HL-60 (cell line): ENCODE results near the gene MLXIP.

ENCODE experiments used
- DNase-seq, 2 experiments: peaks; one replicate each; pipeline ENCODE4 v3.0.0-alpha.2; 2010 to 2020; ENCODE audit warnings: low read depth in 1 of 2, low spot score in 1 of 2
- H3K27ac ChIP-seq: fragments of 250-450 bp; sonication (Bioruptor Pico); replicated peaks from 2 replicates; pipeline ENCODE4 v1.5.1; 2020; ENCODE audit warnings: mild to moderate bottlenecking, moderate library complexity
- H3K27me3 ChIP-seq: fragments of 250-450 bp; sonication (Bioruptor Pico); 2 replicates; pipeline ENCODE4 v1.5.1; 2021; ENCODE audit warnings: mild to moderate bottlenecking, moderate library complexity; ENCODE audit not compliant: insufficient read depth, poor library complexity, severe bottlenecking
- H3K4me3 ChIP-seq: replicated peaks from 2 replicates; pipeline ENCODE4 v1.5.1; 2011; ENCODE audit warnings: mild to moderate bottlenecking, control low read depth, low read length; ENCODE audit not compliant: insufficient read depth
- CTCF ChIP-seq: IDR thresholded peaks from one replicate; pipeline ENCODE4 v1.5.1; 2011; ENCODE audit warnings: low read length, control low read depth, inconsistent platforms; ENCODE audit not compliant: insufficient read depth
- GABPA ChIP-seq: IDR thresholded peaks from 2 replicates; pipeline ENCODE4 v1.6.1; 2012; ENCODE audit warnings: low read depth
- POLR2AphosphoS5 ChIP-seq: IDR thresholded peaks from 2 replicates; pipeline ENCODE4 v1.6.1; 2012; ENCODE audit warnings: low read depth
- SPI1 ChIP-seq: IDR thresholded peaks from 2 replicates; pipeline ENCODE4 v1.6.1; 2012; ENCODE audit warnings: low read depth, mild to moderate bottlenecking, borderline replicate concordance
- TF ChIP-seq, protein P1 (sequence below): IDR thresholded peaks from 2 replicates; pipeline ENCODE4 v1.6.1; 2012; ENCODE audit warnings: low read depth; ENCODE audit not compliant: insufficient replicate concordance

The MLXIP gene

DNA sequence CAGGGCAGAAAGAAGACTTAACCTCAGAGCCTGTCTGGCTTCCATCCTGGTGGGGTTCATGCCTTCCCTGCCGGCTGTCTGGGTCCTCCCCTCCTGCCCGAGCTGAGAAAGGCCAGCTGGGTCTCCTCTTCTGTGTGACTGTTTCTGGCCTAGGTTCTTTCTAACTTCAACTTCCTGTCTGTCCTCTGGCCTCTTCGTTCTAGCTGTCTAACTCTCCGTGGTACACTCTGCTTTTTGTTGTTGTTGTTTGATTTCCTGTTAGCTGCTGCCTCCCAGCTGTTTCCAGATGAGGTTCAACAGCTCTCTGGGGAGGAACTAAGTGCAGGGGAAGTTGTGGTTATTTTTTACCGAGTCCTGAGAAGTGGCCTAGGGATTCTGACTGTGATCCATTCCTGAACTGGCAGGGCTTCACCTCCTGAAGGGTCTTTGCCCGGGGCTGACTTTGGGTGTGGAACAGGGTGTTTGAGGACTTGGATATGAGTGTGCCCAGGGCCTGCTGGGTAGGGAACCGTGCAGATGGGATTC is 3.2 kb downstream of the MLXIP start:
- DNase-seq: peak; percentile 61 to 92
- TF ChIP-seq POLR2AphosphoS5: peak; percentile 71
- no peak; the same call in 1 of the 2 replicates for TF ChIP-seq GABPA
- TF ChIP-seq, protein P1, sequence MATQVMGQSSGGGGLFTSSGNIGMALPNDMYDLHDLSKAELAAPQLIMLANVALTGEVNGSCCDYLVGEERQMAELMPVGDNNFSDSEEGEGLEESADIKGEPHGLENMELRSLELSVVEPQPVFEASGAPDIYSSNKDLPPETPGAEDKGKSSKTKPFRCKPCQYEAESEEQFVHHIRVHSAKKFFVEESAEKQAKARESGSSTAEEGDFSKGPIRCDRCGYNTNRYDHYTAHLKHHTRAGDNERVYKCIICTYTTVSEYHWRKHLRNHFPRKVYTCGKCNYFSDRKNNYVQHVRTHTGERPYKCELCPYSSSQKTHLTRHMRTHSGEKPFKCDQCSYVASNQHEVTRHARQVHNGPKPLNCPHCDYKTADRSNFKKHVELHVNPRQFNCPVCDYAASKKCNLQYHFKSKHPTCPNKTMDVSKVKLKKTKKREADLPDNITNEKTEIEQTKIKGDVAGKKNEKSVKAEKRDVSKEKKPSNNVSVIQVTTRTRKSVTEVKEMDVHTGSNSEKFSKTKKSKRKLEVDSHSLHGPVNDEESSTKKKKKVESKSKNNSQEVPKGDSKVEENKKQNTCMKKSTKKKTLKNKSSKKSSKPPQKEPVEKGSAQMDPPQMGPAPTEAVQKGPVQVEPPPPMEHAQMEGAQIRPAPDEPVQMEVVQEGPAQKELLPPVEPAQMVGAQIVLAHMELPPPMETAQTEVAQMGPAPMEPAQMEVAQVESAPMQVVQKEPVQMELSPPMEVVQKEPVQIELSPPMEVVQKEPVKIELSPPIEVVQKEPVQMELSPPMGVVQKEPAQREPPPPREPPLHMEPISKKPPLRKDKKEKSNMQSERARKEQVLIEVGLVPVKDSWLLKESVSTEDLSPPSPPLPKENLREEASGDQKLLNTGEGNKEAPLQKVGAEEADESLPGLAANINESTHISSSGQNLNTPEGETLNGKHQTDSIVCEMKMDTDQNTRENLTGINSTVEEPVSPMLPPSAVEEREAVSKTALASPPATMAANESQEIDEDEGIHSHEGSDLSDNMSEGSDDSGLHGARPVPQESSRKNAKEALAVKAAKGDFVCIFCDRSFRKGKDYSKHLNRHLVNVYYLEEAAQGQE: no peak
- TF ChIP-seq SPI1: peak; percentile 95
- no peak for TF ChIP-seq CTCF
- Histone ChIP-seq H3K27me3 (no peaks in the 10 kb centered on the region), H3K4me3 (peak overlapping the region; percentile 74), H3K27ac (peak overlapping the region; percentile 74)

GRCh38 chr12:122082621-122083356 is 4.2 kb downstream of the MLXIP start:
- no peak for DNase-seq
- Histone ChIP-seq H3K4me3 (no peak overlapping the region), H3K27me3 (no peaks in the 10 kb centered on the region), H3K27ac (peak overlapping the region; percentile 74; the same call in 1 of the 2 replicates)
- TF ChIP-seq, protein P1: no peak
- no peak for TF ChIP-seq POLR2AphosphoS5
- no peak for TF ChIP-seq GABPA
- no peak for TF ChIP-seq SPI1
- TF ChIP-seq CTCF: no peak

- H3K4me3 ChIP-seq: no peak overlapping the region
- H3K27ac ChIP-seq: no peak overlapping the region
- no peaks in the 10 kb centered on the region for H3K27me3 ChIP-seq
- TF ChIP-seq SPI1 (no peak), POLR2AphosphoS5 (no peak), GABPA (no peak), CTCF (no peak)
- TF ChIP-seq, protein P1: no peak
- no peak for DNase-seq
These were observed 6.4 kb downstream of the MLXIP start for GRCh38 chr12:122084857-122085405.
